GM23248 (cell line): ENCODE results near the gene GAK.

ENCODE experiments used
- EZH2 ChIP-seq: fragments of 200-600 bp; sonication (generic); IDR thresholded peaks from 2 replicates; pipeline ENCODE4 v1.6.1; 2018; ENCODE audit warnings: antibody characterized with exemption, mild to moderate bottlenecking; ENCODE audit not compliant: insufficient read depth, poor library complexity, severe bottlenecking
- EZH2phosphoT487 ChIP-seq: fragments of 200-600 bp; sonication (generic); IDR thresholded peaks from 2 replicates; pipeline ENCODE4 v1.6.1; 2018; ENCODE audit warnings: antibody characterized with exemption, moderate library complexity, mild to moderate bottlenecking, low read depth; ENCODE audit not compliant: insufficient read depth

DNA sequence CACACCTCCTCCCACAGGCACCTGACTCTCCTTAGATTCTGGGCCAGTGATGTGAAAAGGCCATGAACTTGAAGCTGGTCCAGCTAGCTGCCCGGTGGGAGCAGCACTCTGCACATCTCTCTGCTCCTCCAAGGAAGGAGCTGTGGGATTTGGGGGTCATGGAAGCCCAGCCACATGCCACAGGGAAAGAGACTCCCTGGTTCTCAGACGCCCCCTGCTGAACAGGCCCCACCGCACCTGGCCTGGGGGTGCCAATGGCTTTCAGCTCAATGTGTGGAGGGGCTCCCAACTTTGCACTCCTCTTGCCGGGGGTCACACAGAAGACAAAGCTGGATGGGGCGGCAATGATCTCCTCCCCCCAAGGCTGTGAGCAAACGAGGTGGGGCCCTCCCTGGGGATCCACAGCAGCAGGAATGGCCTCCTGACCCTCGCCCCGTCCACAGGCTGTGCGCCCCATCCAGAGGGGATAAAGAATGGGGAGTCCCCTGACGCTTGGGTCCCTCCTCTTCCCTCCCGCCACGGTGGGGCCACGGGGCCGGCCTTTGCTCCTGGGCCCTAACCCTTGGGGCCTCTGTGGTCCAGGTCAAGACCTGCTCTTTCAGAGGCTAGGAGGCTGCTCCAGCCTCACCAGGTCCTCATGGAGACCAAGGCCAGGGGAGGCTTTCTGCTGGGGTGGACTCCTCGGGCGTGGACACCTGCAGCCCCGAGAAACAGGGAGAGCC is 51.3 kb downstream of the GAK start:
- TF ChIP-seq EZH2, result no peak
- TF ChIP-seq EZH2phosphoT487, result no peak
